ENCODE results near the gene TRIM25. TPM values are rescaled to one million over a fixed set of nuclear protein-coding genes. Genes with fewer than 3 reads are reported as not detected.
A peak's percentile ranks its signal among the peaks of the same experiment; 100 is the strongest.

Gene TRIM25
- total and polyA plus RNA-seq, 2 donors (not counting 1 experiment from before 2014, with no cell fraction given) = 53.3 to 53.9 TPM

- Histone ChIP-seq H3K79me2 (ENCODE audit: control insufficient read depth, insufficient read depth, low read length) (no peaks in the 10 kb centered on the region), H3K4me3 (replicated peaks in 1 of 4; ENCODE audit: control extremely low read depth in 1 of 4, insufficient read depth in 1 of 4, low read depth in 3 of 4, low read length in 4 of 4) (no peak overlapping the region), H3K4me2 (ENCODE audit: extremely low read depth, insufficient read depth, low read length) (no peak overlapping the region), H3K9ac (ENCODE audit: insufficient read depth, low read length) (no peak overlapping the region), H4K20me1 (ENCODE audit: control insufficient read depth, extremely low read depth, insufficient read depth, low read length) (no peaks in the 10 kb centered on the region), H2AFZ (ENCODE audit: low read length) (no peak overlapping the region), H3K27me3 (ENCODE audit: control insufficient read depth, insufficient read depth, low read length) (no peaks in the 10 kb centered on the region), H3K4me1 (ENCODE audit: control insufficient read depth, extremely low read depth, insufficient read depth, low read length) (no peaks in the 10 kb centered on the region), H3K36me3 (ENCODE audit: control insufficient read depth, insufficient read depth, low read length) (no peaks in the 10 kb centered on the region), H3K27ac (ENCODE audit: insufficient read depth, low read length) (no peak overlapping the region), H3K9me3 (ENCODE audit: control insufficient read depth, insufficient read depth, low read depth, low read length) (no peaks in the 10 kb centered on the region)
- no peak for TF ChIP-seq EZH2 (IDR thresholded peaks at IDR 0.05; ENCODE audit: low read length, missing control alignments)
- no peak for TF ChIP-seq CTCF (conservative IDR thresholded peaks at IDR 0.05 in 1 of 2, IDR thresholded peaks at IDR 0.05 in 1 of 2; ENCODE audit: low read depth in 1 of 2, low read length in 2 of 2)
- DNase-seq (ENCODE audit: low read depth in 2 of 2) = peak in 1 of 2 donors; percentile 17
Observed at GRCh38 chr17:56929362-56929969, 15.6 kb upstream of the TRIM25 start.

- H3K79me2 ChIP-seq (ENCODE audit: control insufficient read depth, insufficient read depth, low read length) = no peaks in the 10 kb centered on the region
- H3K4me1 ChIP-seq (ENCODE audit: control insufficient read depth, extremely low read depth, insufficient read depth, low read length) = no peaks in the 10 kb centered on the region
- H3K4me2 ChIP-seq (ENCODE audit: extremely low read depth, insufficient read depth, low read length) = no peak overlapping the region
- H4K20me1 ChIP-seq (ENCODE audit: control insufficient read depth, extremely low read depth, insufficient read depth, low read length) = no peaks in the 10 kb centered on the region
- DNase-seq (ENCODE audit: low read depth in 2 of 2) = no peak
- H3K27ac ChIP-seq (ENCODE audit: insufficient read depth, low read length) = no peak overlapping the region
- no peak overlapping the region for H2AFZ ChIP-seq (ENCODE audit: low read length)
- no peaks in the 10 kb centered on the region for H3K9me3 ChIP-seq (ENCODE audit: control insufficient read depth, insufficient read depth, low read depth, low read length)
- no peak overlapping the region for H3K9ac ChIP-seq (ENCODE audit: insufficient read depth, low read length)
- TF ChIP-seq CTCF (conservative IDR thresholded peaks at IDR 0.05 in 1 of 2, IDR thresholded peaks at IDR 0.05 in 1 of 2; ENCODE audit: low read depth in 1 of 2, low read length in 2 of 2) = no peak
- TF ChIP-seq EZH2 (IDR thresholded peaks at IDR 0.05; ENCODE audit: low read length, missing control alignments) = no peak
- H3K27me3 ChIP-seq (ENCODE audit: control insufficient read depth, insufficient read depth, low read length) = no peaks in the 10 kb centered on the region
- H3K36me3 ChIP-seq (ENCODE audit: control insufficient read depth, insufficient read depth, low read length) = no peaks in the 10 kb centered on the region
- H3K4me3 ChIP-seq (replicated peaks in 1 of 4; ENCODE audit: control extremely low read depth in 1 of 4, insufficient read depth in 1 of 4, low read depth in 3 of 4, low read length in 4 of 4) = no peak overlapping the region
Observed at GRCh38 chr17:56928586-56928985, 14.7 kb upstream of the TRIM25 start.

DNA sequence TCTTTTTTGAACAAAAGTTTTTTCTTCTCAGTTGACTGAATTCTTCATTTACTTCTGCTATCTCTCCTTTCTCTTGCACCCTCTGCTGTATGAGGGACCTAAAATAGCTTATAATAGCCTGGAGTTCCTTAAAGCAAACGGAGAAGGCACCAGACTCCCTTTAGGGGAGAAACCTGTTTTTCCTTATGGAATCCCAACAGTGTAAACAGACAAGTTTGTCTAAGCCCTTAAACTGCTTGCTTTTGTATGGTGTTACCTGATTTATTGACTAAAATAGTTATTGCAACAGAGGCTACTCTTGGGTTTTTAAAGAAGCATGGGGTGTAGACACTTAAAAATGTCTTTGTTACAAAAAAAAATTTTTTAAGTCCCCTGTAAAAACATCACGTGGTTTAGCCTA, 12.9 kb upstream of the TRIM25 start:
- no peak for TF ChIP-seq EZH2 (IDR thresholded peaks at IDR 0.05; ENCODE audit: low read length, missing control alignments)
- TF ChIP-seq CTCF (conservative IDR thresholded peaks at IDR 0.05 in 1 of 2, IDR thresholded peaks at IDR 0.05 in 1 of 2; ENCODE audit: low read depth in 1 of 2, low read length in 2 of 2) = no peak
- H3K9ac ChIP-seq (ENCODE audit: insufficient read depth, low read length) = no peak overlapping the region

More for the DNA sequence above, 12.9 kb upstream of the TRIM25 start:
- DNase-seq (ENCODE audit: low read depth in 2 of 2) = no peak
- H3K36me3 ChIP-seq (ENCODE audit: control insufficient read depth, insufficient read depth, low read length) = no peaks in the 10 kb centered on the region
- H3K9me3 ChIP-seq (ENCODE audit: control insufficient read depth, insufficient read depth, low read depth, low read length) = no peaks in the 10 kb centered on the region
- no peak overlapping the region for H3K4me3 ChIP-seq (replicated peaks in 1 of 4; ENCODE audit: control extremely low read depth in 1 of 4, insufficient read depth in 1 of 4, low read depth in 3 of 4, low read length in 4 of 4)
- H3K79me2 ChIP-seq (ENCODE audit: control insufficient read depth, insufficient read depth, low read length) = no peaks in the 10 kb centered on the region
- no peak overlapping the region for H3K27ac ChIP-seq (ENCODE audit: insufficient read depth, low read length)
- H2AFZ ChIP-seq (ENCODE audit: low read length) = no peak overlapping the region
- no peak overlapping the region for H3K4me2 ChIP-seq (ENCODE audit: extremely low read depth, insufficient read depth, low read length)
- H3K4me1 ChIP-seq (ENCODE audit: control insufficient read depth, extremely low read depth, insufficient read depth, low read length) = no peaks in the 10 kb centered on the region
- no peaks in the 10 kb centered on the region for H4K20me1 ChIP-seq (ENCODE audit: control insufficient read depth, extremely low read depth, insufficient read depth, low read length)
- no peaks in the 10 kb centered on the region for H3K27me3 ChIP-seq (ENCODE audit: control insufficient read depth, insufficient read depth, low read length)

All from fibroblast of lung (primary cell).